Neural cell (in vitro differentiated cells): ENCODE measurements around the gene SLC32A1.

Experiments used
- CTCF ChIP-seq: fragments of 450-650 bp; IDR thresholded peaks from 2 replicates; pipeline ENCODE4 v1.5.1; 2014; ENCODE audit warnings: antibody characterized with exemption, mild to moderate bottlenecking, moderate library complexity; ENCODE audit not compliant: poor library complexity, severe bottlenecking
- EP300 ChIP-seq: fragments of 450-650 bp; conservative IDR thresholded peaks from 2 replicates; pipeline ENCODE4 v1.6.1; 2014; ENCODE audit warnings: antibody characterized with exemption, mild to moderate bottlenecking, moderate library complexity; ENCODE audit not compliant: poor library complexity, severe bottlenecking
- EZH2 ChIP-seq: fragments of 200-600, 300-800 bp; shearing (Covaris generic), sonication (generic); IDR thresholded peaks from 2 replicates; pipeline ENCODE4 v1.6.1; 2014; ENCODE audit warnings: antibody characterized with exemption, low read length, borderline replicate concordance, mild to moderate bottlenecking; ENCODE audit not compliant: insufficient read depth, poor library complexity, severe bottlenecking
- MXI1 ChIP-seq: fragments of 450-650 bp; conservative IDR thresholded peaks from 2 replicates; pipeline ENCODE4 v1.6.1; 2014; ENCODE audit warnings: antibody characterized with exemption, mild to moderate bottlenecking; ENCODE audit not compliant: poor library complexity, severe bottlenecking
- RAD21 ChIP-seq: fragments of 450-650 bp; conservative IDR thresholded peaks from 2 replicates; pipeline ENCODE4 v1.6.1; 2014; ENCODE audit warnings: antibody characterized with exemption, mild to moderate bottlenecking, moderate library complexity
- REST ChIP-seq: IDR thresholded peaks from 2 replicates; pipeline ENCODE4 v1.6.1; 2012; ENCODE audit warnings: borderline replicate concordance
- TAF1 ChIP-seq: IDR thresholded peaks from 2 replicates; pipeline ENCODE4 v1.6.1; 2012; ENCODE audit warnings: low read depth

DNA sequence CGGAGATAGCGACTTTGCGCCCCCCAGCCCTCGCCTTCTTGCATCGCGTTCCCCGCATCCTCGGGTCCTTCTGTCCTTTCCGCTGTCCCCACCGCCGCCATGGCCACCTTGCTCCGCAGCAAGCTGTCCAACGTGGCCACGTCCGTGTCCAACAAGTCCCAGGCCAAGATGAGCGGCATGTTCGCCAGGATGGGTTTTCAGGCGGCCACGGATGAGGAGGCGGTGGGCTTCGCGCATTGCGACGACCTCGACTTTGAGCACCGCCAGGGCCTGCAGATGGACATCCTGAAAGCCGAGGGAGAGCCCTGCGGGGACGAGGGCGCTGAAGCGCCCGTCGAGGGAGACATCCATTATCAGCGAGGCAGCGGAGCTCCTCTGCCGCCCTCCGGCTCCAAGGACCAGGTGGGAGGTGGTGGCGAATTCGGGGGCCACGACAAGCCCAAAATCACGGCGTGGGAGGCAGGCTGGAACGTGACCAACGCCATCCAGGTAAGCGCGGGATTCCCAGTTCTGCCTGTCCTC lies 401 bp downstream of the SLC32A1 start:
- TF ChIP-seq CTCF (no peak), EP300 (no peak), EZH2 (no peak), REST (no peak), RAD21 (no peak), TAF1 (no peak), MXI1 (no peak)
